ENCODE data around the gene STRA6. TPM values are rescaled to one million over a fixed set of nuclear protein-coding genes. Genes with fewer than 3 reads are reported as not detected.

Gene STRA6
- total and polyA plus RNA-seq, 4 donors: 0.16 to 0.51 (median 0.49) TPM; not detected in 1

DNA sequence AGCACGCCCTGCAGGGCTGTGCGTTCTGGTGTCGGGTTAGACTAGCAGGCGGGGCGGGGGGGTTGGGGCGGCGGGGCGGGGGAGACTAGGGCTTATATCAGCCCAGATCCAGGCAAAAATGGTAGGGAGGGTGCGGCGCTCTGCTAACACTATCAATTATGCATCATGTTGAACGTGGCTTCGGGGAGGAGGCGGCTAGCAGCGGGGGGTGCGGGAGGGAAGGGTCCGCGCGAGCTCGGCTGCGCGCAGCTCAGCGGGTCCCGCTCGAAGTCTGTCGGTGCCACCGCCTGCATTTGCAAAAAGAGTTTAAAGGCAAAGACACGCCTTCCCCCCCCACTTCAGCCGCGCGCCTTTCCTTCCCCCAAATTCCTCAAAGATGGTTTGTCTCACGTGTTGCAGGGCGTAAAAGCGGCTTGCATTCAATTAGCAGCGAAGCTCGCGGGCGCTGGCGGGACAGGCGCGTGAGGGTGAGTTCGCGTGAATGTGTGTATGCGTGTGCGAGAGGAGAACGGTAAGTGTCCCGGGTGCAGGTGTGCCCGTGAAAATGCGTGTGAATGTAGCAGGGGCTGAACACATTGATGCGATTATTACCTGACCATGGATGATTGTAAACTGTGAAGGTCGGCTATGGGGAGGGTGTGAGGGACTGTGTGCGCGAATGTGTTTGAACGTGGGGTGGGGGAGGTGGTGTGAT, 72.3 kb downstream of the STRA6 start, which contains the start of gene ISLR2:
TSS of gene ISLR2 (plus strand) at position 432 of the 694 bp plus-strand sequence. CDS start 2,169 bp downstream, outside the sequence.
- Histone ChIP-seq H3K27ac (ENCODE audit: low read depth in 1 of 2, low read length in 2 of 2) (no peak within 1 kb of the TSS), H3K27me3 (ENCODE audit: control insufficient read depth in 1 of 2, insufficient read depth in 2 of 2, low read length in 1 of 2) (peaks cover 0 to 4% of the 10 kb centered on the region in 2 donors)
- intact Hi-C loops (cut with DNase I): loop anchor here in 1 of 2 donors (10.0 kb wide), 1 partner anchor 114 kb away; no protein-coding TSS in a partner anchor

DNA sequence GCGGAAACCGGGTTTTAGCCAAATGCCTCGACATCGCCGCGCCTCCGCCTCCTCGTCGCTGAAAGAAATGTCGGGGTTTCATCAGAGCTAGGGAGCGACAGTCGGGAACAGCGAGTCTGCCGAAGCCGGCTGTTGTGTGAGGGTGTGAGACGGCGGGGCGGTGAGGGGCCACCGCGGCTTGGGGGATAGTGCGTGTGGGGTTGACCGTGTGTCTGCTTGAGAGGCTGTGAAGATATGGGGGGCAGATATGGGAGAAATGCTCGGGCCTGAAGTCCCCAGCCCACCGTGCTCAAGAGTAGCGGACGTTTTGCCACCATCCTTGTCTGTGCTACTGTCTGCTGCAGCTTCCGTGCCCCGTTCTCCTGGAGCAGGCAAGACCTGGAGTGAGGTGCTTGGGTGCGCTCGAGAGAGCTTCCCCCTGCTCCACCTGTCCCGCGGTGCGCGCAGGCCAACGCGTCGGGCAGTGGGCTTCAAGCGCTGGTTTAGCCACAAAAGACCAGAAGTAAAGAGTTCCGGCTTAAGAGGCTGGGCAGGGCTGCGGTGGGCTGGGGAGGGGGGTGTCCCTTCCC, 72.9 kb downstream of the STRA6 start:
- intact Hi-C loops (cut with DNase I): loop anchor here (5.0 to 10.0 kb wide), 4 partner anchors 72 to 193 kb away; no protein-coding TSS in a partner anchor
- ATAC-seq (ENCODE audit: low FRiP score) (no peak), DNase-seq (no peak)
- Histone ChIP-seq H3K4me1 (ENCODE audit: control insufficient read depth in 1 of 2, insufficient read depth in 2 of 2, low read length in 2 of 2) (no peaks in the 10 kb centered on the region), H3K36me3 (ENCODE audit: control insufficient read depth in 1 of 2, insufficient read depth in 2 of 2, low read length in 1 of 2) (no peaks in the 10 kb centered on the region), H3K27me3 (ENCODE audit: control insufficient read depth in 1 of 2, insufficient read depth in 2 of 2, low read length in 1 of 2) (peaks cover 0 to 4% of the 10 kb centered on the region in 2 donors), H3K4me3 (ENCODE audit: low read length in 2 of 2) (no peak overlapping the region), H3K9me3 (ENCODE audit: control insufficient read depth, low read length) (peaks cover 4% of the 10 kb centered on the region), H3K27ac (ENCODE audit: low read depth in 1 of 2, low read length in 2 of 2) (no peak overlapping the region)
- WGBS, 2 donors: 5 to 9% methylated on average over 39 to 40 of the region's 40 CpGs

More for the DNA sequence above, 72.3 kb downstream of the STRA6 start, which contains the start of gene ISLR2:
- Histone ChIP-seq H3K9me3 (ENCODE audit: control insufficient read depth, low read length) (peaks cover 4% of the 10 kb centered on the region), H3K4me3 (ENCODE audit: low read length in 2 of 2) (no peak within 1 kb of the TSS), H3K4me1 (ENCODE audit: control insufficient read depth in 1 of 2, insufficient read depth in 2 of 2, low read length in 2 of 2) (no peaks in the 10 kb centered on the region), H3K36me3 (ENCODE audit: control insufficient read depth in 1 of 2, insufficient read depth in 2 of 2, low read length in 1 of 2) (no peaks in the 10 kb centered on the region)
- ATAC-seq (ENCODE audit: low FRiP score) (no peak), DNase-seq (peak in 1 of 2 donors; percentile 73)
- 1 to 2% methylated on average over 49 to 53 of the region's 53 CpGs for WGBS, 2 donors

Other genes starting within 250 kb of the STRA6 start
- gene STOML1, start 210.5 kb downstream of the STRA6 start, total RNA-seq: 10 to 100 TPM; 12.9 to 16.4 TPM
- 10 to 100 TPM; 10.5 to 19.2 TPM for gene STOML1, start 210.5 kb downstream of the STRA6 start, polyA plus RNA-seq
- 10 to 100 TPM; 72.6 to 91.9 TPM for gene PML, start 208.1 kb downstream of the STRA6 start, total RNA-seq
- gene PML, start 208.1 kb downstream of the STRA6 start, polyA plus RNA-seq: 10 to 100 TPM in 1 of 2 donors, 1 to 10 TPM in 1; 8.6 to 45.5 TPM
- not detected for gene GOLGA6A, start 120.2 kb downstream of the STRA6 start, total RNA-seq
- gene GOLGA6A, start 120.2 kb downstream of the STRA6 start, polyA plus RNA-seq: not detected
- 1 to 10 TPM in 1 of 2 donors, under 1 TPM in 1; 0.81 to 1.2 TPM for gene ISLR2, start 72.2 kb downstream of the STRA6 start, total RNA-seq
- 1 to 10 TPM in 1 of 2 donors, under 1 TPM in 1; 0.13 to 1.5 TPM for gene ISLR2, start 72.2 kb downstream of the STRA6 start, polyA plus RNA-seq
- gene ISLR, start 29.1 kb downstream of the STRA6 start, total RNA-seq: 100 to 1,000 TPM in 1 of 2 donors, 10 to 100 TPM in 1; 62.2 to 102 TPM
- 100 to 1,000 TPM in 1 of 2 donors, 10 to 100 TPM in 1; 24.8 to 111 TPM for gene ISLR, start 29.1 kb downstream of the STRA6 start, polyA plus RNA-seq
- not detected for gene CCDC33, start 33.5 kb upstream of the STRA6 start, total RNA-seq
- not detected for gene CCDC33, start 33.5 kb upstream of the STRA6 start, polyA plus RNA-seq
- gene CYP11A1, start 164.9 kb upstream of the STRA6 start, total RNA-seq: 1 to 10 TPM; 1.3 to 1.5 TPM
- gene CYP11A1, start 164.9 kb upstream of the STRA6 start, polyA plus RNA-seq: under 1 TPM in 1 of 2 donors, not detected in 1; 0.10 TPM
- gene SEMA7A, start 231.2 kb upstream of the STRA6 start, total RNA-seq: 1 to 10 TPM; 2.3 to 4.1 TPM
- 1 to 10 TPM in 1 of 2 donors, under 1 TPM in 1; 0.54 to 1.8 TPM for gene SEMA7A, start 231.2 kb upstream of the STRA6 start, polyA plus RNA-seq